Astrocyte (in vitro differentiated cells and primary cell): ENCODE data around the gene THOC1.

Experiments
- EZH2 ChIP-seq: IDR thresholded peaks from 2 replicates; pipeline ENCODE4 v1.6.1; 2012; ENCODE audit warnings: mild to moderate bottlenecking, low read length, inconsistent platforms; ENCODE audit not compliant: insufficient read depth
- TF ChIP-seq, protein P1 (sequence below): IDR thresholded peaks from 2 replicates; pipeline ENCODE4 v1.5.1; 2011; ENCODE audit warnings: low read depth, mild to moderate bottlenecking, inconsistent platforms, low read length, moderate library complexity; ENCODE audit not compliant: insufficient read depth

- TF ChIP-seq, protein P1, sequence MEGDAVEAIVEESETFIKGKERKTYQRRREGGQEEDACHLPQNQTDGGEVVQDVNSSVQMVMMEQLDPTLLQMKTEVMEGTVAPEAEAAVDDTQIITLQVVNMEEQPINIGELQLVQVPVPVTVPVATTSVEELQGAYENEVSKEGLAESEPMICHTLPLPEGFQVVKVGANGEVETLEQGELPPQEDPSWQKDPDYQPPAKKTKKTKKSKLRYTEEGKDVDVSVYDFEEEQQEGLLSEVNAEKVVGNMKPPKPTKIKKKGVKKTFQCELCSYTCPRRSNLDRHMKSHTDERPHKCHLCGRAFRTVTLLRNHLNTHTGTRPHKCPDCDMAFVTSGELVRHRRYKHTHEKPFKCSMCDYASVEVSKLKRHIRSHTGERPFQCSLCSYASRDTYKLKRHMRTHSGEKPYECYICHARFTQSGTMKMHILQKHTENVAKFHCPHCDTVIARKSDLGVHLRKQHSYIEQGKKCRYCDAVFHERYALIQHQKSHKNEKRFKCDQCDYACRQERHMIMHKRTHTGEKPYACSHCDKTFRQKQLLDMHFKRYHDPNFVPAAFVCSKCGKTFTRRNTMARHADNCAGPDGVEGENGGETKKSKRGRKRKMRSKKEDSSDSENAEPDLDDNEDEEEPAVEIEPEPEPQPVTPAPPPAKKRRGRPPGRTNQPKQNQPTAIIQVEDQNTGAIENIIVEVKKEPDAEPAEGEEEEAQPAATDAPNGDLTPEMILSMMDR, result no peak
- TF ChIP-seq EZH2, result no peak
Measured at GRCh38 chr18:245282-245847, 22.5 kb downstream of the THOC1 start.
